Endothelial cell (in vitro differentiated cells): Measurements from ENCODE around the gene C6orf15. TPM values are rescaled to one million over a fixed set of nuclear protein-coding genes. Genes with fewer than 3 reads are reported as not detected.

Experiments used
- DNase-seq: peaks from one replicate; pipeline ENCODE4 v3.0.0; 2021; ENCODE audit warnings: low spot score
- H3K27ac Mint-ChIP-seq: one replicate; pipeline ENCODE4 v1.8.0; 2021; ENCODE audit warnings: mixed read lengths, inconsistent platforms; ENCODE audit not compliant: unreplicated experiment
- H3K27me3 Mint-ChIP-seq: one replicate; pipeline ENCODE4 v1.8.0; 2021; ENCODE audit warnings: mild to moderate bottlenecking, moderate library complexity, mixed read lengths, inconsistent platforms; ENCODE audit not compliant: unreplicated experiment
- H3K36me3 Mint-ChIP-seq: one replicate; pipeline ENCODE4 v1.8.0; 2021; ENCODE audit warnings: mild to moderate bottlenecking, low read depth, mixed read lengths, inconsistent platforms; ENCODE audit not compliant: unreplicated experiment
- H3K4me1 Mint-ChIP-seq: one replicate; pipeline ENCODE4 v1.8.0; 2021; ENCODE audit warnings: mild to moderate bottlenecking, mixed read lengths, inconsistent platforms; ENCODE audit not compliant: unreplicated experiment
- H3K4me3 Mint-ChIP-seq: one replicate; pipeline ENCODE4 v1.8.0; 2021; ENCODE audit warnings: mild to moderate bottlenecking, mixed read lengths, inconsistent platforms; ENCODE audit not compliant: unreplicated experiment
- H3K9me3 Mint-ChIP-seq: one replicate; pipeline ENCODE4 v1.8.0; 2021; ENCODE audit warnings: mixed read lengths, inconsistent platforms; ENCODE audit not compliant: unreplicated experiment
- total RNA-seq: library from RNA; stranded (reverse); fragmentation: NEBNext Ultra II Directional; extraction: Animal tissue kit (Norgen Biotek cat#: 25700); gene quantifications from one replicate; pipeline ENCODE4 v1.2.1, GENCODE V29; 2021; ENCODE audit not compliant: unreplicated experiment
- TF ChIP-seq, protein P1 (sequence below): fragments of 200-600 bp; sonication (generic); IDR thresholded peaks from one replicate; pipeline ENCODE4 v1.5.0; 2021; ENCODE audit warnings: antibody characterized with exemption; ENCODE audit not compliant: unreplicated experiment

C6orf15 gene
- total RNA-seq, 1 donor from 2014 or later, result not detected

DNA sequence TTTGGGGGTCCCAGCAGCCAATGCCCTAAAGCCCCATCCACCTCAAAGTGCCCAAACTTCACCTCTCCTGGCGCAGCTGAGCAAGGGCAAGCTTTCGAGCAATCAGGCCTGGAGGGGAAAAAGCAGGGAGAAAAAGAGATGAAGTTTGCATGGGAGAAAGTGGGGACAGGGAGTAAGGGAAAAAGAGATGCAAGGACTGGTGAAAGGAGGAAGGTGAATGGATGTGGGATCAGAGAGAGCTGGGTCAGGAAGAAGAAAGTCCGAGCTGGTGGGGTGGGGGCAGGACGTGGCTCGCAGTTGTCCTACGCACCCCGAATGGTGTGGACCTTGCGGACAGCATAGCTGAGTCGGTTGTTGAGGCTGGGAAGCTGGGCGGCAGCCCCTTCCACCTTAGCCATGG lies 33.0 kb upstream of the C6orf15 start:
- Mint-ChIP-seq H3K4me3 (no peak overlapping the region), H3K27me3 (peaks cover 4% of the 10 kb centered on the region), H3K27ac (no peak overlapping the region), H3K4me1 (peaks cover 12% of the 10 kb centered on the region), H3K36me3 (peaks cover 6% of the 10 kb centered on the region), H3K9me3 (no peaks in the 10 kb centered on the region)
- no peak for DNase-seq
- TF ChIP-seq, protein P1, sequence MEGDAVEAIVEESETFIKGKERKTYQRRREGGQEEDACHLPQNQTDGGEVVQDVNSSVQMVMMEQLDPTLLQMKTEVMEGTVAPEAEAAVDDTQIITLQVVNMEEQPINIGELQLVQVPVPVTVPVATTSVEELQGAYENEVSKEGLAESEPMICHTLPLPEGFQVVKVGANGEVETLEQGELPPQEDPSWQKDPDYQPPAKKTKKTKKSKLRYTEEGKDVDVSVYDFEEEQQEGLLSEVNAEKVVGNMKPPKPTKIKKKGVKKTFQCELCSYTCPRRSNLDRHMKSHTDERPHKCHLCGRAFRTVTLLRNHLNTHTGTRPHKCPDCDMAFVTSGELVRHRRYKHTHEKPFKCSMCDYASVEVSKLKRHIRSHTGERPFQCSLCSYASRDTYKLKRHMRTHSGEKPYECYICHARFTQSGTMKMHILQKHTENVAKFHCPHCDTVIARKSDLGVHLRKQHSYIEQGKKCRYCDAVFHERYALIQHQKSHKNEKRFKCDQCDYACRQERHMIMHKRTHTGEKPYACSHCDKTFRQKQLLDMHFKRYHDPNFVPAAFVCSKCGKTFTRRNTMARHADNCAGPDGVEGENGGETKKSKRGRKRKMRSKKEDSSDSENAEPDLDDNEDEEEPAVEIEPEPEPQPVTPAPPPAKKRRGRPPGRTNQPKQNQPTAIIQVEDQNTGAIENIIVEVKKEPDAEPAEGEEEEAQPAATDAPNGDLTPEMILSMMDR, result no peak

DNA sequence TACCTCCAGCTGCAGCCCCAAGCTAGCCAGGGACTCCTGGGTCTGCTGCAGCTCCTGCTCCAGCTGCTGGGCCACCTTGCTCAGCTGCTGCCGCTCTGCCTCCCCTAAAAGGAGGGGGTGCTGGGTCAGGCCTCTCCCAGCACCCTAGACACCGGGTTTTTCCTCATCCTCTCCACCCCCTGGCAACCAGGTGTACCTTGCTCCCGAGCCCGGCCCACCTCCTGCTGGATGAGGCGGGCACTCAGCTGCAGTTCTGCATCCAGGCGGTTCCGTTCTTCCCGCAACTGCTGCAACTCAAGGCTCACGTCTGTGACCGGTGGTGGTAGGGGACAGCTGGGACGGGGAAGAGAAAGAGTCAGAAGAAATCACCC lies 32.6 kb upstream of the C6orf15 start:
- H3K27ac Mint-ChIP-seq, result no peak overlapping the region
- peaks cover 15% of the 10 kb centered on the region for H3K4me1 Mint-ChIP-seq
- no peaks in the 10 kb centered on the region for H3K9me3 Mint-ChIP-seq
- peaks cover 6% of the 10 kb centered on the region for H3K36me3 Mint-ChIP-seq
- TF ChIP-seq, protein P1, result no peak
- no peak overlapping the region for H3K4me3 Mint-ChIP-seq
- H3K27me3 Mint-ChIP-seq, result peaks cover 4% of the 10 kb centered on the region
- no peak for DNase-seq

DNA sequence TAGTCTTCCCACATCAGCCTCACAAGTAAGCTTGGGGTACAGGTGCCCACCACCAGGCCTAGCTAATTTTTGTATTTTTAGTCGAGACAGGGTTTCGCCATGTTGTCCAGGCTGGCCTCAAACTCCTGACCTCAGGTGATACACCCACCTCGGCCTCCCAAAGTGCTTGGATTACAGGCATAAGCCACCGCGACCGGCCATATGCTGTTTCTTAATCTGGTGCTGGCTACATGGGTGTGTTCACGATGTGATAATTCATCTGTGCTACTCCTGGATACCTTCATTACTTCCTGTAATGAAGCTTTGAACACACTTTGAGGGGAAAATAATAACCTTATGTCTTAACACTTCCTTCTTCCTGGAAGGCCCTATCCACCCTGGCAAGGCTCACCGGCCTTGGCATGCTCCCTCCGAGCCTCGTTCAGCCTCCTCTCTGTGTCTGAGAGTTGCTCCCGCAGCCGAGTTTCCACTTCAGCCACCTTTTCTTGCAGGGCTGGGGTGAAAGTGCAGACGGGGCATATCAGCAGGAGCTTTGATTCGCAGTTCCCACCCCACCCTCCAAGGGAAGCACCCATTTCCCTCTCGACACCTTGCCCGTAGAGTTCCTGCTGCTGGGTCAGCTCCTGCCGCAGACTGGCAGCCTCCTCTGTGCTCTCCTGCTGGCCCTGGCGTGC lies 32.1 kb upstream of the C6orf15 start:
- peaks cover 5% of the 10 kb centered on the region for H3K27me3 Mint-ChIP-seq
- peaks cover 20% of the 10 kb centered on the region for H3K4me1 Mint-ChIP-seq
- TF ChIP-seq, protein P1, result no peak
- DNase-seq, result no peak
- no peak overlapping the region for H3K4me3 Mint-ChIP-seq
- H3K27ac Mint-ChIP-seq, result no peak overlapping the region
- H3K36me3 Mint-ChIP-seq, result peaks cover 6% of the 10 kb centered on the region
- H3K9me3 Mint-ChIP-seq, result no peaks in the 10 kb centered on the region

DNA sequence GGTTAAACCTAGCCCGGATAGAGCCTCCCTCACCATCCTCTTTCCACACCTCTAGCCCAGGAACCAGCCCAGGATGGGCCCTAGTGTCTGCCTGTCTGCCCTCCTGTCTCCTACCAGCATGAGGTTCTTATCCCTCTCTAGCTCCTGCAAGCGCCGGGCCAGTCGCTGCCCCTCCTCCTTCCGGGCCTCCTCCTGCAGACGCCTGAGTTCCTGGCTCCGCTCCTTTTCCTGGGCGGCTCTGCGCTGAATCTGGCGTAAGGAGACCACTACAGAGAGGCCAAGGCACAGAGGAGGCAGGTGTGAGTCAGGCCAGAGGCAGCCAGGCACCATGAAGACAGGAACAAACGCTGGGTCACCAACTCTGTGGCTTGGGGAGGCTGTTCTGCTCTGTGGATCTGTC lies 30.8 kb upstream of the C6orf15 start:
- DNase-seq, result peak; percentile 23
- TF ChIP-seq, protein P1, result no peak
- Mint-ChIP-seq H3K36me3 (peaks cover 9% of the 10 kb centered on the region), H3K9me3 (no peaks in the 10 kb centered on the region), H3K27me3 (peaks cover 5% of the 10 kb centered on the region), H3K4me3 (peak overlapping the region; percentile 22), H3K27ac (no peak overlapping the region), H3K4me1 (peaks cover 21% of the 10 kb centered on the region)

DNA sequence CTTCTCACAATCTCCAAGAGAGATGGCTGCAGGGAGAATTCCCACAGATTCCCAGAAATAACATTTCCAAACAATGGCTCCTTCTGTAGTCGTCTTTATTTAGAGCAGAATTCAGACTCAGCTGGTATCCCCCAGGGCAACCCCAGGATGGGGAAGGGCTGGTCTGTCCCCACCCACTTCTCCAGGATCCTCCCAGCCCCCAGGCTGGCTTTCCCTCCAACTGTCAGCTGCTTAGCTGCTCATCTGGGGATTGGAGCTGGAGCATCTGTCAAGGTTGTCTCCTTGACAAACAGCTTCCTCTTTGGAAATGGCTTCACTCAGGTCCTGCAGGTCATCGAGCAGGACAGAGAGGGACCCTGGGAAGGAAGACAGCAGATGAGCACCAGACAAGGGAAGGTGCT lies 30.0 kb upstream of the C6orf15 start:
- Mint-ChIP-seq H3K9me3 (no peaks in the 10 kb centered on the region), H3K27ac (peak overlapping the region; percentile 4), H3K4me3 (no peak overlapping the region), H3K4me1 (peaks cover 25% of the 10 kb centered on the region), H3K36me3 (peaks cover 13% of the 10 kb centered on the region), H3K27me3 (peaks cover 4% of the 10 kb centered on the region)
- DNase-seq, result no peak
- TF ChIP-seq, protein P1, result no peak
